Activated T-cell treated with anti-CD3 and anti-CD28 coated beads for 4 hours (primary cell): ENCODE measurements around the gene SYT6.
"Not testable (repeated sequence)": the region's sequence is repeated elsewhere in the genome, so short reads cannot be mapped to it uniquely, and the experiment has no call there.

Source experiments
- DNase-seq: peaks from one replicate; pipeline ENCODE4 v3.0.0-alpha.2; 2020

Gene SYT6

GRCh38 chr1:114091711-114092110, 62.0 kb downstream of the SYT6 start:
- no peak for DNase-seq

- no peak for DNase-seq
Observed at GRCh38 chr1:114090738-114091505, 62.7 kb downstream of the SYT6 start.

- DNase-seq: no peak
Observed at GRCh38 chr1:114089502-114090138, 64.0 kb downstream of the SYT6 start.

GRCh38 chr1:114088392-114089299, 65.0 kb downstream of the SYT6 start:
- no peak for DNase-seq

GRCh38 chr1:114087495-114087894, 66.2 kb downstream of the SYT6 start:
- DNase-seq: no peak

GRCh38 chr1:114086601-114087368, 66.9 kb downstream of the SYT6 start:
- no peak for DNase-seq

GRCh38 chr1:114082867-114083585, 70.6 kb downstream of the SYT6 start:
- DNase-seq: no peak

- no peak for DNase-seq
Observed at GRCh38 chr1:114082304-114082630, 71.4 kb downstream of the SYT6 start.

- no peak for DNase-seq
Observed at GRCh38 chr1:114081437-114082303, 72.0 kb downstream of the SYT6 start.

GRCh38 chr1:114080511-114081436, 72.9 kb downstream of the SYT6 start:
- no peak for DNase-seq

GRCh38 chr1:114079596-114080190, 74.0 kb downstream of the SYT6 start:
- no peak for DNase-seq

GRCh38 chr1:114078116-114078515, 75.6 kb downstream of the SYT6 start:
- DNase-seq: no peak

- DNase-seq: no peak
Observed at GRCh38 chr1:114077188-114077587, 76.5 kb downstream of the SYT6 start.

- no peak for DNase-seq
Observed at GRCh38 chr1:114076308-114076707, 77.4 kb downstream of the SYT6 start.

- no peak for DNase-seq
Observed at GRCh38 chr1:114075546-114076242, 78.0 kb downstream of the SYT6 start.

- no peak for DNase-seq
Observed at GRCh38 chr1:114075105-114075504, 78.6 kb downstream of the SYT6 start.

GRCh38 chr1:114072246-114072645, 81.4 kb downstream of the SYT6 start:
- no peak for DNase-seq

- not testable (repeated sequence) for DNase-seq
Observed at GRCh38 chr1:114069762-114070161, 83.9 kb downstream of the SYT6 start.

- DNase-seq: not testable (repeated sequence)
Observed at GRCh38 chr1:114068684-114069083, 85.0 kb downstream of the SYT6 start.
